NCI-H2081 treated with DMSO at 0.1 percent for 48 hours (cell line): ENCODE measurements around the gene DPT.
"Not testable (repeated sequence)": the region's sequence is repeated elsewhere in the genome, so short reads cannot be mapped to it uniquely, and the experiment has no call there.

Source experiments
- DNase-seq: peaks from one replicate; lab custom pipeline; 2025; lab: John Stamatoyannopoulos, UW

Gene DPT

DNA sequence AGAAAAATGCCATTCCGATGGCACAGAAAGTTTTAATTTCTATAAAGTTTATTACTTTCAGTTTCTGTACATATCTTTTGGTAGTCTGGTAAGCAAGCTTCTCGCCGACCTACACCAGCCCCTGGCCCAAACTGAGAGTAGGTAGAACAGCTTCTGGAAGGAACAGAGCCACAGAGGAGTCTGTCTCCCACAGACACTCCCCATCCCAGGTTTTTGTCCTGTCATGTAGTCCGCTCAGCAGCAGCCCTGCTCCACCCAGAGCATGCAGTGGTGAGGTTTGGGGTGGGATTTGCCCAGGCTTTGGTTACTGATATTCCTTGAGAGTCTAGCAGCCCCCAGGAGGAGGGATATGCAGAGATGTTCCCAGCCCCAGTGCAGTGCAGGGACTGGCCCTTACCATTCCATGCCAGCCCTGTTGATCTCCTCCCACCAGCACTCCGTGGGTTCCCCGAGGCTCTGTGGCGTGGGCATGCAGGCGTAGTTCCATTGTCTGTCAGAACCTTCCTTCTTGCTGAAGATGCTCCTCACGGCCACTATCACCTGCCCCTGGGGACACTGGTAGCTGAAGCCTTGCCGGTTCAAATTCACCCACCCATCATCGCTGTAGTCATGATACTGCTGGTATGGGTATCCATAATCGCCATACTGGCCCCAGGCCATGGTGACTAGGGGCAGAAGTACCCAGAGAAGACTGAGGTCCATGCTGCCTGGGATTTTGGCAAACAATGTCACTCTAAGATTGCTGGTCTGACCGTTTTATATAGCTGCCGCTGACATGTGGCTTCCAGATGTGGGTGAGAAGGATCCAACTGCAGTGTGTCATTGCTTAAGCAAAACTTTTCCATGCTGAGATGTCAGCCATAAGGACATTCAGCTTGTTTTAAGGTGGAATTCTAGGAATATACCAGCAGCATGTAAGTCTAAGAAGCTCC lies at the start of gene DPT:
Gene DPT, minus strand, starts transcription at position 734 of the 932 bp plus-strand sequence. Its CDS starts 32 bp downstream, at position 702.
- DNase-seq: no peak

DNA sequence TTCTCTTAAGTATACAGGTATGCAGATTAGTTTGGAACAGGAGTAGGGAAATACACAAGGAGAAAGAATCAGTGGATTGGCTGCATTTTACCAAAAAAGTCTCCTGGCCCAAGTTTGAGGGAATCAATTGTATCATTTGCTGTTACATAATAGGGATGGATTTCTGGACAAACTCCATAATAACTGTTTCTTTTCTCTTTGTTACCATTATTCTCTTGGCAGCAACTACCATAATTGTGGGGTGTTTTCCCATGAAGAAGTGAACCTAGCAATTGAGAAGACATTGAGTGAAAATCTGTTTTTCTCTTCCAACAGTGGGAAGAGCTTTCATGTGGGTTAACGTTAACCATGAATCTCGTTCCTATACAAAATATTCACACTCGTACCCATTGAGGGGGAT lies 46.4 kb upstream of the DPT start:
- DNase-seq: no peak

DNA sequence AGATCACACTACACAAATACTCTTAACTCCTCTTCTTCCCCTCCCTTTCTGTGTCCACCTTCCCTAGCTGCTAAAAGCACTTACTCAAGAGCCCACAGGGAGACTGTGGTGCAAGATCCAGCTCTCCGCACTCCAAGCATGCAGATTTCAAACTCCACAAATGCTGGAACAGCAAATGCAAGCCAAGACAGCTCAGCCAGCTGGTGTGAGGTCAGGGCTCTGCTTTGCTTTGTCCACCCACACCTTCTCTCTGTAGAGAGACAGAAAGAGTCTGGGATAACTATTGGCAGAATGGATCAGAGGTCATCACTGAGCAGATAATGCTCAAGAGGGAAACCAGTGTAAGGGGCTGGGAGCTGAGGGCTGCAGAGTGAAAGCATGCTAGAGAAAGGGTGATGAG lies 45.2 kb upstream of the DPT start:
- no peak for DNase-seq

DNA sequence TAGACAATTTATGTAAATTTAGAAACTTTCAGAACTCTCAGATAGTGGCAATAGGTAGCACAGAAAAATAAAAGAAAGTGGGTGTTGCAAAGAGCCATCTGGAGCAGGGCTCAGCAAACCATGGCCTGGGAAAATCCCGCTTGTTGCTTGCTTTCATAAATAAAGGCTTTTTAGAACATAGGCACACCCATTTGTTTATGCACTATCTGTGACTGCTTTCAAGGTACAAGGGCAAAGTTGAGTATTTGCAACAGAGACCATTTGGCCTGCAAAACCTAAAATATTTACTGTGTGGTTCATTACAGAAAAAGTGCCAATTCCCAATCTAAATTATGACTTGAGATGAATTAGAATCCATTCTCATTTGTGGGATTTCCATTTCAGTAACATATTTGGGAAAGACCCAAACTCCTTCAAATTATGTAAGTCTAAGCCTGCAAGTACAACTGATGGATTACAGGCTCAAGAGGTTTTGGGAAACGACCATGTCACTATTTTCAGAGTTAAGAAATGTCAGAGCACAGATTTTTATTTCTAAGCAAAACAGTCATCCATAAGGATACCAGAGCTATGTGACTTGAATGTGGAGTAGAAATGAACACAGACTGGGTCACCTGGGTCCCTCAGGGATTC lies 43.5 kb upstream of the DPT start:
- DNase-seq: no peak

DNA sequence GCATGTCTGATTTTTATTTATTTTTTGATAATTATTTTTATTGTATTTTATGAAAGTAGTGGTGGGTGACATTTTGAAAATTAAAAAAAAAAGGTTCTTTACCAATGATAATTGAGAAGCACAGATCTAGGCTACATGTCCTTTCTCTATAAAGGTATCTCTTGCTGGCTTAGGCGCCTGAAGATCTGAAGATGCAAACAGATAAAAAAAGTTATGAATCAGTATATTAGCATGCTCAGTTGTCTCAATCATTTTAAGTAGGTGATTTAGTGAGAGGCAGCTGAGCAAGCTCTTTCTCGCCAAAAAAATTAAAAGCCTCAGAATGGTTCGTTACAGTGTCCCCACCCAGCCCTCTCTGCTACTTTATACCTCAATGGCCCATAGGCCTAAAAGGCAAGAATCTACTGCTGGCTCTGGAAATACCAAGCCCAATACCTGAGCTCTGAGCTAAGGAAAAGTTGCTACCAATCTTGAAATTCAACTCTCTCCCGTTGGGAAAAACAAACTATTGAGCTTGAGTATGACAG lies 42.2 kb upstream of the DPT start:
- no peak for DNase-seq

DNA sequence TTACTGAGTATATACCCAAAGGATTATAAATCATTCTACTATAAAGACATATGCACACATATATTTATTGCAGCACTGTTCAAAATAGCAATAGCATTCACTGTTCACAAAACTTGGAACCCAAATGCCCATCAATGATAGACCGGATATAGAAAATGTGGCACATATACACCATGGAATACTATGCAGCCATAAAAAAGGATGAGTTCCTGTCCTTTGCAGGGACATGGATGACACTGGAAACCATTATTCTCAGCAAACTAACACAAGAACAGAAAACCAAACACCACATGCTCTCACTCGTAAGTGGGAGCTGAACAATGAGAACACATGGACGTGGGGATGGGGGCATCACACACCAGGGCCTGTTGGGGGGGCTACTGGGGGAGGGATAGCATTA lies 40.9 kb upstream of the DPT start:
- not testable (repeated sequence) for DNase-seq

DNA sequence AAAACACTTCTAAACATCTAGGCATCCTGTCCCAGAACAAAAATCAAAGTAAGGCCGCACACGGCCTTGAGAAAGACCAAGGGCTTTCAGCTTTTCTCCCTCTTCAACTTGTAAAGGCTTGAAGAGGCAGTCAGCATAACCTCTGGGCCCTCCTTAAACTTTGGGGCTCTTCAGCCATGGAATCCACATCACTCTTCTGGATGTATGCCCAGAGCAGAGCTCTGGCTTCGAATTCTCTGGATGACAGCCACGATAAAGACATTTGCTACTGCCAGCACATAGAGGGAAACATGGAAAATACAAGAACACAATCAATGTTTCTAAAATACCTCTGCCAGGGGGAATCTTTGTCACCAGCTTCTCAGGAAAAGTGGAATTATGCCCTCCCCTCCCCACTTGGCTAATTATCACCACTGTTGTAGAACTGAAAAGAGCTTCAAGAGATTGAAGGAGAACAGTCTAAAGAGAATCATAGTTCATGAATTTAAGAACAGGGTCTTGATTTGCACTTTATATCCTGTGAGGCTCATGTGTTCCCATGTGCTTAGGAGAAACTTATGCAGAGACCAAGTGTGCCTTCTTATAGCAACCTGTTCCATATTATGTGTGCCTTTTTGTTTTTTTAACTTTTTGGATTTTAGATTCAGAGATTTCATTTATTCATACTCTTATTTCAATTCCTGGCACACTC lies 39.0 kb upstream of the DPT start:
- no peak for DNase-seq

DNA sequence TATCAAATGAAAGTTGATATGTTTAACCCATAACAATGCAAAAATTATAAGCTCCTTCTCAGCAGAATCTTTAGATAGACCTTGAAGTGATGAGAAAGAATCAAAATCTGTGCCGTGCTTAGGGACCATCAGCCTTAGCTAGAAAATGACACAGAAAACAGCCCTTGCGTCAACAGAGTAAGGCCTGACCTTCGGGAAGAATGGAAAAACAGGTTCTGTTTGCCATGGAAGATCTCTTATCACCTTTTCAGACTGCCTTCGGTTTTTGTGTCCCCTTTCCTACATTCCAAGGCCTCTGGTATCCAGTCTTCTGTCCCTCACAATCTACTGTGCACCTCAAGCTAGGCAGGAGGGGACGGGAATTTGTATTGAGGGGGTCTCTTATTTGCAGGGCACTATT lies 37.6 kb upstream of the DPT start:
- DNase-seq: no peak

DNA sequence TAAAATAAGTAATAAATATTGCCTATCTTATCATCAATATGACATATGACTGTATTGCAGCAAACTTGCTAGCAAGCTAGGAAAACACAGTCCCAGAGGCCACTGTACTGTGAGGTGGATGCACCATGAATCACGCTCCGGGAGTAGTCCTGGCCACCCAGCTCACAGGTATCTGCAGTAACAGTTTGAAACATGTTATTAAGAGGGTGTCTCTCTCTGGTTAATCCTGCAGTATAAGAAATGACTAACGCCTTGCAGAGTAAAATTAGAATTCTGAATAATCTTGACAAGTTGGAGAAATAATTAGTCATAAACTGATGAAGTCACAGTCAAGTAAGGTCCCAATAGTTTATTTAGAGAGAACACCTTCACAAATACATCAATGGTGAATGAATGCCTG lies 34.0 kb upstream of the DPT start:
- DNase-seq: no peak

DNA sequence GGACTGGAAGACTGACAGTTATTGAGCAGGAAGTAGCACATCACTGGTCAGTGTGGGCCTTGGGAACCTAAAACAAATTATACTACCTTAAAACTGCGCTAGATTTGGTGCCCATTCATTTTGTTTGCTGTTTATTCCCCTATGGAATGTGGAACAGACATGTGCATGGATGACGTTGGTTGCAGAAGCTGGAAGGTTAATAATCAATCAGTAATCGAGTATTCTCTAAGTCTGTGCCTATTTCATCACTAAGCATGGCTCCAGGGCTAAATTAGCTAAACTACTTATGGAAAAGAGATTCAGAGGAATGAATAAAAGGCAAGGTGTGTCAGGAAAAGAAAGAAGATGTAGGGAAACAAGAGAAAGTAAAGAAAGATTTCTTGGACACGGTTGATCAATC lies 33.5 kb upstream of the DPT start:
- no peak for DNase-seq

DNA sequence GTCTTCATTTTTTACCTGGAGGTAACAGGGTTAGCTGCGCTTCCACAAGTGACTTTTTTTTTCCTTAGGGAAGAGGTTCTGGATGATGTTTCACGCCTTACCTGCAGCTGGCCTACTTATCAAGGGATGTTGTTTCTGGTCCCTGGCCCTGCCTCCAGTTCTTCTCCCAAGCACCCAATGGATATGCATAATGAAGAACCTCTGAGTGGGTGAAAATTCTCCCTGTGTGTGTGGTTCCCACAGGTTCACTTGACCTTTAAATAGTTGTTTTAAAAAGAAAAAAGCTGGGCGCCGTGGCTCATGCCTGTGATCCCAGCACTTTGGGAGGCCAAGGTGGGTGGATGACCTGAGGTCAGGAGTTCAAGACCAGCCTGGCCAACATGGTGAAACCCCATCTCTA lies 31.8 kb upstream of the DPT start:
- no peak for DNase-seq

DNA sequence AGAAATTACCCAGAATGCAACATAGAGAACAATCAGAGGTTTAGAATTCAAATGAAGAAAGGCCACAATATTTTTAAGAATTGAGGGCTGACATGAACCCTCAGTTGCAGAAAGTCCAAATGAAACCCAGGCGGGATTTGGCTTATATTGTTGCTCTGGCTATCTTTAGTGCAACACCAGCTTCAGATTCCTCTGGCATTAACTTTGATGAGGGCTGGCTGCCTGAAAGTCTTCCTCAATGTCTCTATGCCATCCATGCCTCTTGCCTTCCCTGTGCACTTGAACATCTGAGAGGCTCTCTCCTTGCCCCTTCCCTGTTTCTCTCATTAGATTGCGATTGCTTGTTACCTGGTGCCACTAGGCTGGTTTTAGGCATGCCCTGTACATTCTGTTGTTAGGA lies 31.2 kb upstream of the DPT start:
- no peak for DNase-seq

DNA sequence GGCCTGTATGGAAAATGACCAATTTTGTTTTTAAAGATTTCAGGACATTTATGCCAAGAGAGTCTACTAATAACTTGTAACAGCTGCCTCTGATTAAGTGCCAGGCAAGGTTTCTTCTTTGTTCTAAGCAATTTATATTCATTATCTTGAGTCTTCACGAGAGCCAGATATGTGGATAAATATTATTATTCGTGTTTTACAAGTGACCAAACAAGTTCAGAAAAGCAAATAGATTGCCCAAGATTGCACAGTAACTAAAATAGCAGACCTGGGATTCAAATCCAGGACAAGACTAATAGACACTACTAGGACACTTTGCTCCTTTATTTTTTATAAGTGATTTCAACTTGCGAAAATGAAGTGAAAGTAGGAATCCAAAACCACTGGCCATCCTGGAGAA lies 30.1 kb upstream of the DPT start:
- no peak for DNase-seq

DNA sequence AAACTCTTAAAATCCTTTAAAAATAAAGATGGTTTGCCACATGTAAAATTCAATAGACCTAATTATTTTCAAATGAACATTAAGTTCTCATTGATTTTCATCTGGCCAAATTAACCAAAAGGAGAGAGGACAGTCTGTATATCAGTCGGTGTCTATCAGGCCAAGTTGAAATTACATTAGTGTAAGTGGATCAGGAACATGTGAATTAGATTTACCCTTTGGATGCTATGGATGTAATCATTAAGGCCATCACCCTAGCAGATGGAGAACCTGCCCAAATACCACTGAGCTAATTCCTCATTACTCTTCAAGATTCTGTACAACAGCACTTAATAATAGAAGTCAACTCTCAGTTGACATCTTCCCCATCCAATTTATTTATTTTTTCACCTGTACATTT lies 29.5 kb upstream of the DPT start:
- no peak for DNase-seq

DNA sequence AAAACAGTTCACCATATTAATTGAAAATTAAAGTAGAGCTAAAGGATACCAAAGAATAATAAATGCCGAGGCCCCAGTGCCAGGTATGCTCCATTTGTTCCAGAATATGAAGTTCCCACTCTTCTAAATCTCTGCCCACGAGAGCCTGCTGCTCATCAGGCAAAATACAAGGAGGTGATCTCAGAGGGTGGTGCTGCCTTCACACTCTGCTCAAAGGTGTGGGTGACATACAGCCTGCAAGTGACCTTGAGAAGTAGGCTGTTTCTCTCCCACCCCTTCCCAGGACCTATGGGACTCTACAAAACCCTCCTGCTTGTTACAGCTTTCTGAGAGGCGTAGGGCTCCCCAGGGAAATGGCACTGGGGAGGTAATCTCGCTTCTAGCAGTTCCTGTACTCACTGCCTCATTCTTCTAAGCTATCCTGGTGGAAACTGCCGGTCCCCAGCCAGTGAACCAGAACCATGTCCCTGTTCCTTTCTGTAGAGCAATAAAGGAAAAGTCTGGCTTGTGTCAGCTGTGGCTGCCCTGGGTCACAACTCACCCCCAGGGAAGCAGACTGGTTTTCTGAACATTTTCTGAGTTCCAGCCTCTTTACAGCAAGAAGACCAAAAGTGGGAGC lies 26.9 kb upstream of the DPT start:
- no peak for DNase-seq

DNA sequence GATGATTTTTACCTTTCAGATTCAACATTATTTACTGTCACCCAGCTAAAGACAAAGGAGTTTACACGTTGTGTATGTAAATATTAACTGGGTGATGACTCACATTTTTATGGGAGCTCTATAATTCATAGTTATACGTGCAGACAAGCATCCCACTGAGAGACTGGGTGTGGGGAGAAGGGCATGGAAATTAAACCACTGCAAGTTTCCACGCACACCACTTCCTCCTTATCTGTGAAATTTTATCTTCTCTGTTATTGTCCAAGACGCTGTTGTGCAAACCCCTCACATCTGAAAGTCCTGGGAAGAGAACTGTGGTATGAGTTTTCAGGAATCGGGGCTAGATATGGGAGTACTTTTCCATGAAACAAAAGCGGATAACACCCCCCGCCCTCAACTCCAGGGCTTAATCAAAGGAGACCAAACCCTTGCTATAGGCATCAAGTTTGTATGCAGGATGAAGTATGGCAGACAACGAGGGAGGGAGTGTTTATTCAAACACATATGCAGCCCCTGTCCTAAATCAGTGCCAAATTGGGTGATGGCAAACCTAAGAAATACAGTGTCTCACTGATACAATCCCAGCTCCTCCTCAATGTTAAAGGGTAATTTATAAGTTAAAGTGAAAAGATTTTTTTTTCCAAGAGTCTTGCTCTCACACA lies 23.3 kb upstream of the DPT start:
- no peak for DNase-seq

DNA sequence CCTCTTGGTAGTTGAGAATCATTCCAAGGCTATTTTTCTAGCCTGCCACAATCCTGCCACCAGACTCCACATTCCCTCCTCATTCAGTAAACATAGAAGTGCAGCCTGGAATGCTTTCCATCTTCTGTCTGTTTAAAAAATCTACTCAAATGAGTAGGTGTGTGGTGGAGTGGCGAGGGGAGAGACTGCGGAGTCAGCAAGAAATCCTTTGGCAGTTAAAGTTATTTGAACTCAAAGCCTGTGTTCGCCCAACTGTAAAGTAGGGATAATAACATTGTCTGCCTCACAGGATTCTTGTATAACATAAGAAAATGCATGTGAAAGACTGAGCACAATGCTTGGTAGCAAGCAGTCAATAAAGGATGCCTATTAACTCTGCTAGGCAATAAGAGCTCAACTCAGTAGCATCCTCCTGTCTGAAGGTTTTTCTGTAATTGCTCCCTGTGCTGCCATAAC lies 22.2 kb upstream of the DPT start:
- no peak for DNase-seq

DNA sequence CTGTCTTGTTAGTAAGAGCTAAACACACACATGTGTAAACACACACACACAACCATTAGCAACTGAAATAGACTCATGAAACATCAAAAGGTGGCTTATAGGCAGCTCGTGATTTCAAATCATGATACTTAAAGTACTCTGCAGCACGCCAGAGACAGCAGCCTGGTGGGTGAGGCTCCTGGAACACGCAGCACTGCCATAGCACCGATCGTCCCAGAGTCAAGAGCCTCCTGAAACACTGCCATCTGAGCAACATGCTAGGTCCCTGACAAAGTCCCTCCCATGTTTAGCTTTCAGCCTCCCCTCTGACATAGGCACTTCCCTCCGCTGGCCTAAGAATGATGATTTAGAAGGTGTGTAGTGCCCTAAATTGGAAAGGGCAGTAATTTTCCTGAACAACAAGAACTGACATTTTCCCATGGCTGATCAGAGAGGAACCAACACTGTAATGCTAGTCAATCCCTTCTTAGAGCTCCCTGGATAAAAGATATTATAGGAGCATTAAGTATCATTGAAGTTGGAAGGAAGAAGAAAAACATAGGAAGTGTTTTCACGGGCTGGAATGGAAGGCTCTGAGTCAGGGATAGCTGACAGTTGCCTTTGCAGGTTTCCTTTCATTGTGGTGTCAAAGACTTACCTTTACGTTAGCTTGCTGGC lies 14.1 kb upstream of the DPT start:
- DNase-seq: no peak

DNA sequence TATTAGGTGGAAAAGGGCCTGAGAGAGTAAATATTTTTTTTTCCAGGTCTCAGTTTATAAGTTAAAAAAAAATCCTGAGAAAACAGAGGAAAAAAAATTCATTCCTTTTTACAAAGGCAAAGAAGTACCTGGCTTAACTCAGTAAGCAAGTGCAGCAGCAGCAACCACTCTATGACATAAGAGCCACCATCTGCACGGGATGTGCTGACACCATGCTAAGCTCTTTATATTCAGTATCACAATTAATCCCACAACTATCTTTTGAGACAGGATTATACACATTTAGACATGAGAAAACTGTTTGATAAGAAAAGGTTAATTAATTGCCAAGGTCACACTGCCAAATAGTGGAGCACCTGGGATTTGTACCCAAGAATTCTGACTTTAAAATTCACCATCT lies 13.4 kb upstream of the DPT start:
- DNase-seq: no peak

DNA sequence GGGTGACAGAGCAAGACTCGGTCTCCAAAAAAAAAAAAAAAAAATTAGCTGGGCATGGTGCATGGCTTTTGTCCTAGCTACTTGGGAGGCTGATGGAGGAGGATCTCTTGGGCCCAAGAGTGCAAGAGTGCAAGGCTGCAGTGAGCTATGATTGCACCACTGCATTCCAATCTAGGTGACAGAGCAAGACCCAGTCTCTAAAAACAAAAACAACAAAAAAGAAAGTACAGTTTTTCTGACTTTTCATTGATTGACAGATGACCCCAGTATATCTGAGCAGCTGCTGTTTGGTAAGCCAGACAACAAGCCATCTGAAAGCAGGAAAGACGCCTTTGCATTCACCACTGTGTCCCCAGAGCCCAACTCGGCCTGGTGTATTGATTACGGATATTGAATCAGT lies 10.9 kb upstream of the DPT start:
- DNase-seq: no peak

DNA sequence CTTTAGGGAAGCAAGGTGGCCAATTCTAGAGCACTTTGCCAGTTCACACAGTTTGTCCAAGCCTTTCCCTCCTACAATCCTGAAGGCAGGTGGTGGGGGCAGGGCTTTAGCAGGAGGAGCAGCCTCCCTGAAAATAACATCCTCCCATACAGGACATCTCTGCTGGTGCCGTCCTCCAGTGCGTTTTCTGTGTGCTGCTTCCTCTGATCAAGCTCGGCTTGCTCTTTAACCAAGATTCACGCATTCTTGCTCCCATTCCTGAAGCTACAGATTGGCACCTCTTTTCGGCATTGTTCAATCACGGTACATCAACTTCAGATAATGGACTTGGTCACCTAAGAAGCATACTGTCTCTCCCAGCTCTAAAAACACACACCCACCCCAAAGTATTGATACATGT lies 7.5 kb upstream of the DPT start:
- DNase-seq: no peak
